HL-60 (cell line): ENCODE results near the gene AMZ2.
"Not testable (repeated sequence)": the region's sequence is repeated elsewhere in the genome, so short reads cannot be mapped to it uniquely, and the experiment has no call there.

Experiments used
- DNase-seq, 2 experiments: peaks; one replicate each; pipeline ENCODE4 v3.0.0-alpha.2; 2010 to 2020; ENCODE audit warnings: low read depth in 1 of 2, low spot score in 1 of 2
- H3K27ac ChIP-seq: fragments of 250-450 bp; sonication (Bioruptor Pico); replicated peaks from 2 replicates; pipeline ENCODE4 v1.5.1; 2020; ENCODE audit warnings: mild to moderate bottlenecking, moderate library complexity
- H3K27me3 ChIP-seq: fragments of 250-450 bp; sonication (Bioruptor Pico); 2 replicates; pipeline ENCODE4 v1.5.1; 2021; ENCODE audit warnings: mild to moderate bottlenecking, moderate library complexity; ENCODE audit not compliant: insufficient read depth, poor library complexity, severe bottlenecking
- H3K4me3 ChIP-seq: replicated peaks from 2 replicates; pipeline ENCODE4 v1.5.1; 2011; ENCODE audit warnings: mild to moderate bottlenecking, control low read depth, low read length; ENCODE audit not compliant: insufficient read depth
- CTCF ChIP-seq: IDR thresholded peaks from one replicate; pipeline ENCODE4 v1.5.1; 2011; ENCODE audit warnings: low read length, control low read depth, inconsistent platforms; ENCODE audit not compliant: insufficient read depth
- GABPA ChIP-seq: IDR thresholded peaks from 2 replicates; pipeline ENCODE4 v1.6.1; 2012; ENCODE audit warnings: low read depth
- POLR2AphosphoS5 ChIP-seq: IDR thresholded peaks from 2 replicates; pipeline ENCODE4 v1.6.1; 2012; ENCODE audit warnings: low read depth
- REST ChIP-seq: IDR thresholded peaks from 2 replicates; pipeline ENCODE4 v1.6.1; 2012; ENCODE audit warnings: low read depth; ENCODE audit not compliant: insufficient replicate concordance
- SPI1 ChIP-seq: IDR thresholded peaks from 2 replicates; pipeline ENCODE4 v1.6.1; 2012; ENCODE audit warnings: low read depth, mild to moderate bottlenecking, borderline replicate concordance

The AMZ2 gene

GRCh38 chr17:68222606-68223005 is 25.2 kb upstream of the AMZ2 start:
- Histone ChIP-seq H3K27me3 (no peaks in the 10 kb centered on the region), H3K27ac (no peak overlapping the region), H3K4me3 (no peak overlapping the region)
- TF ChIP-seq SPI1: no peak
- TF ChIP-seq GABPA: no peak
- no peak for TF ChIP-seq REST
- no peak for TF ChIP-seq POLR2AphosphoS5
- TF ChIP-seq CTCF: no peak
- no peak for DNase-seq

GRCh38 chr17:68225055-68225454 is 22.8 kb upstream of the AMZ2 start:
- H3K27ac ChIP-seq, H3K4me3 ChIP-seq, H3K27me3 ChIP-seq, DNase-seq: not testable (repeated sequence)

GRCh38 chr17:68228039-68228680 is 19.7 kb upstream of the AMZ2 start:
- not testable (repeated sequence) for H3K27ac ChIP-seq, DNase-seq

GRCh38 chr17:68228817-68229570 is 18.8 kb upstream of the AMZ2 start:
- Histone ChIP-seq H3K27ac (no peak overlapping the region), H3K27me3 (no peaks in the 10 kb centered on the region), H3K4me3 (no peak overlapping the region)
- no peak for DNase-seq
- TF ChIP-seq REST: no peak
- TF ChIP-seq POLR2AphosphoS5: no peak
- no peak for TF ChIP-seq CTCF
- TF ChIP-seq SPI1: no peak
- TF ChIP-seq GABPA: no peak

More at GRCh38 chr17:68228039-68228680, 19.7 kb upstream of the AMZ2 start:
- H3K4me3 ChIP-seq, H3K27me3 ChIP-seq: not testable (repeated sequence)

GRCh38 chr17:68229619-68230018 is 18.2 kb upstream of the AMZ2 start:
- DNase-seq: no peak
- no peaks in the 10 kb centered on the region for H3K27me3 ChIP-seq
- no peak for TF ChIP-seq POLR2AphosphoS5
- TF ChIP-seq SPI1: no peak
- TF ChIP-seq REST: no peak
- TF ChIP-seq CTCF: no peak
- TF ChIP-seq GABPA: no peak
- H3K27ac ChIP-seq: no peak overlapping the region
- H3K4me3 ChIP-seq: no peak overlapping the region

GRCh38 chr17:68231131-68231530 is 16.7 kb upstream of the AMZ2 start:
- H3K4me3 ChIP-seq, DNase-seq, H3K27me3 ChIP-seq, H3K27ac ChIP-seq: not testable (repeated sequence)
